Gastroesophageal sphincter (tissue), 4 donors: Measurements from ENCODE around the gene SCG2. TPM values are rescaled to one million over a fixed set of nuclear protein-coding genes. Genes with fewer than 3 reads are reported as not detected.

Experiments used
- ATAC-seq: fragments of 150-250 bp; one replicate; pipeline ENCODE4 v1.9.1; 2016; ENCODE audit warnings: mild to moderate bottlenecking, moderate library complexity
- H3K27ac ChIP-seq, 4 donors: fragments of 200-600 bp; sonication (generic) in 3 of 4; 1 replicate in 3 of 4; 2 replicates in 1 of 4; pipeline ENCODE4 v1.5.1; 2016 to 2019
- H3K27me3 ChIP-seq: fragments of 200-600 bp; sonication (generic); one replicate; pipeline ENCODE4 v1.5.1; 2019
- H3K36me3 ChIP-seq, 2 donors: fragments of 200-600 bp; sonication (generic); one replicate each; pipeline ENCODE4 v1.5.1; 2019; ENCODE audit warnings: control low read depth in 1 of 2
- H3K4me1 ChIP-seq, 3 donors: fragments of 200-600 bp; sonication (generic); 1 replicate in 2 of 3; 2 replicates in 1 of 3; pipeline ENCODE4 v1.5.1; 2016 to 2019; ENCODE audit warnings: control low read depth in 2 of 3
- H3K4me3 ChIP-seq, 2 donors: fragments of 200-600 bp; sonication (generic); one replicate each; pipeline ENCODE4 v1.5.1; 2019; ENCODE audit warnings: mild to moderate bottlenecking in 1 of 2, moderate library complexity in 1 of 2
- H3K9me3 ChIP-seq, 3 donors: fragments of 200-600 bp; sonication (generic); one replicate each; pipeline ENCODE4 v1.5.1; 2017 to 2019; ENCODE audit warnings: control low read depth in 2 of 3
- EP300 ChIP-seq: sonication (generic); formaldehyde crosslinking; IDR thresholded peaks from one replicate; pipeline ENCODE4 v1.6.1; 2017; ENCODE audit warnings: antibody characterized with exemption, mild to moderate bottlenecking
- POLR2A ChIP-seq, 2 donors: fragments of 450-650 bp; IDR thresholded peaks; one replicate each; pipeline ENCODE4 v1.6.1; 2017; ENCODE audit warnings: antibody characterized with exemption in 2 of 2, mild to moderate bottlenecking in 2 of 2, moderate library complexity in 1 of 2
- POLR2AphosphoS5 ChIP-seq: sonication (generic); formaldehyde crosslinking; IDR thresholded peaks from one replicate; pipeline ENCODE4 v1.6.1; 2017; ENCODE audit warnings: antibody characterized with exemption
- WGBS, 2 donors: methylation state at CpG; one replicate each; pipeline ENCODE4 v1.1.5; 2018; ENCODE audit warnings: low coverage in 1 of 2; 5-methylcytosine and 5-hydroxymethylcytosine counted together
- total RNA-seq, 4 donors: library from RNA; depleted of rRNA; stranded (reverse); fragments of >200 nt; gene quantifications; one replicate each; pipeline ENCODE4 v1.1.0, GENCODE V29; 2016
- TF ChIP-seq, protein P1 (sequence below), 4 experiments: fragments of 200-600 bp in 2 of 4; fragments of 450-650 bp in 2 of 4; sonication (generic) in 1 of 4; IDR thresholded peaks; one replicate each; pipeline ENCODE4 v1.5.1; 2017 to 2019; ENCODE audit warnings: antibody characterized with exemption in 4 of 4, mild to moderate bottlenecking in 2 of 4, moderate library complexity in 2 of 4

Gene SCG2
- total RNA-seq, 4 donors from 2014 or later = 0.78 to 8.4 (median 3.5) TPM

DNA sequence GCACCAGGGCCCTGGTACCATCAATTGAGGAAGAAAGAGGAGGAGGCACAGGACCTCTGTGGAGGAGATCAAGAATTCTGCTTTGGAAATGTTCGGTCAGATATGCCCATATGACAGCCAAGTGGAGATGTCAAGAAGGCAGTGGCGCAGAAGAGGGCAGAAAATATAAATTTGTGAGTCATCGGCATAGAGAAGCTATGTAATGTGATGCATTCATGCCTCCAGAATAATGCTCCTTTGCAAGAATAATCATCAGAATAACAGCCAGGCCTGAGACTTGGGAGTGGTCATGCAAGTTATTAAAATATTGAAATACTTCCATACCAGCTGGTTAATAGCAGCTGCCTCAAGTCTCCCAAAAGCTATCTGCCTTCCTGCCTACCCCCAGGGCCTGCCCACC lies 32.1 kb upstream of the SCG2 start:
- Histone ChIP-seq H3K27me3 (no peaks in the 10 kb centered on the region), H3K9me3 (no peaks in the 10 kb centered on the region), H3K4me3 (no peak overlapping the region), H3K4me1 (no peaks in the 10 kb centered on the region), H3K36me3 (no peaks in the 10 kb centered on the region), H3K27ac (no peak overlapping the region)
- no peak for TF ChIP-seq POLR2AphosphoS5
- TF ChIP-seq, protein P1, sequence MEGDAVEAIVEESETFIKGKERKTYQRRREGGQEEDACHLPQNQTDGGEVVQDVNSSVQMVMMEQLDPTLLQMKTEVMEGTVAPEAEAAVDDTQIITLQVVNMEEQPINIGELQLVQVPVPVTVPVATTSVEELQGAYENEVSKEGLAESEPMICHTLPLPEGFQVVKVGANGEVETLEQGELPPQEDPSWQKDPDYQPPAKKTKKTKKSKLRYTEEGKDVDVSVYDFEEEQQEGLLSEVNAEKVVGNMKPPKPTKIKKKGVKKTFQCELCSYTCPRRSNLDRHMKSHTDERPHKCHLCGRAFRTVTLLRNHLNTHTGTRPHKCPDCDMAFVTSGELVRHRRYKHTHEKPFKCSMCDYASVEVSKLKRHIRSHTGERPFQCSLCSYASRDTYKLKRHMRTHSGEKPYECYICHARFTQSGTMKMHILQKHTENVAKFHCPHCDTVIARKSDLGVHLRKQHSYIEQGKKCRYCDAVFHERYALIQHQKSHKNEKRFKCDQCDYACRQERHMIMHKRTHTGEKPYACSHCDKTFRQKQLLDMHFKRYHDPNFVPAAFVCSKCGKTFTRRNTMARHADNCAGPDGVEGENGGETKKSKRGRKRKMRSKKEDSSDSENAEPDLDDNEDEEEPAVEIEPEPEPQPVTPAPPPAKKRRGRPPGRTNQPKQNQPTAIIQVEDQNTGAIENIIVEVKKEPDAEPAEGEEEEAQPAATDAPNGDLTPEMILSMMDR (IDR thresholded peaks at IDR 0.05) = no peak
- TF ChIP-seq POLR2A (IDR thresholded peaks at IDR 0.05) = no peak
- no peak for TF ChIP-seq EP300
- 100% methylated on average over 1 to 3 of the region's 3 CpGs for WGBS, 2 donors
- no peak for ATAC-seq

DNA sequence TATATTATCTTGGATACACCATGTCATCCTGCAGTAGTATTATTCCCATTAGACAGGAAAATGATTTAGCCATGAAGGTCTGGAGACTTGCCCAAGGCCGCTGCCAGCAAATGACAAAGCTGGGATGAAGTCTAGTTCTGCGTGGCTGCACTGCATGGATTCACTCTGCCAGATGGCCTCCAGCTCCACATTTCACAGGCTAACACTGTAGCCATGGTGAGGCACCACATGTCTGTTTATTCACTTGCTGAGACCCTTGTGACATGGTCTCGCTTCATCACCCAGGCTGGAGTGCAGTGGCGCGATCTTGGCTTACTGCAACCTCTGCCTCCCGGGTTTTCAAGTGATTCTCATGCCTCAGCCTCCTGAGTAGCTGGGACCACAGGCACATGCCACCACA lies 31.5 kb upstream of the SCG2 start:
- TF ChIP-seq EP300 (no peak), POLR2AphosphoS5 (no peak), POLR2A (IDR thresholded peaks at IDR 0.05) (no peak)
- TF ChIP-seq, protein P1 (IDR thresholded peaks at IDR 0.05) = no peak
- Histone ChIP-seq H3K36me3 (no peaks in the 10 kb centered on the region), H3K9me3 (no peaks in the 10 kb centered on the region), H3K27me3 (no peaks in the 10 kb centered on the region), H3K4me3 (no peak overlapping the region), H3K27ac (no peak overlapping the region), H3K4me1 (no peaks in the 10 kb centered on the region)
- 60 to 81% methylated on average over 2 to 3 of the region's 6 CpGs for WGBS, 2 donors
- ATAC-seq = no peak

DNA sequence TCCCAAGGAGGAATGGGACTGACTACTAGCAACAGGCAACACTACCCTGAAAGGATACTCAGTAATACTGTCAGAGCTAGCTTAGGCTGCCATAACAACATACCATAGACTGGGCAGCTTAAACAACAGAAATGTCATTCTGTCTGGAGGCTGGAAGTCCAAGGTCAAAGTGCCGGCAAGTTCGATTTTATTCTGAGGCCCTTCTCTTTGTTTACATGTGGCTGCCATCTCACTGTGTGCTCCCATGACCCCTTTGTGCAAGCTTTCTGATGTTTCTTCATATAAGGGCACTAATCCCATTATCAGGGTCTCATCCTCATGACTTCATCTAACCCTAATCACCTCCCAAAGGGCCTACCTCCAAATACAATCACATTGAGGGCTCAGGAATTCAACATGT lies 30.7 kb upstream of the SCG2 start:
- Histone ChIP-seq H3K27me3 (no peaks in the 10 kb centered on the region), H3K36me3 (no peaks in the 10 kb centered on the region), H3K4me3 (no peak overlapping the region), H3K27ac (no peak overlapping the region), H3K9me3 (no peaks in the 10 kb centered on the region), H3K4me1 (no peaks in the 10 kb centered on the region)
- no peak for TF ChIP-seq EP300
- no peak for TF ChIP-seq POLR2A (IDR thresholded peaks at IDR 0.05)
- no peak for TF ChIP-seq POLR2AphosphoS5
- TF ChIP-seq, protein P1 (IDR thresholded peaks at IDR 0.05) = no peak
- ATAC-seq = no peak
- WGBS, 2 donors = 43 to 73% methylated on average over 1 to 2 of the region's 2 CpGs

DNA sequence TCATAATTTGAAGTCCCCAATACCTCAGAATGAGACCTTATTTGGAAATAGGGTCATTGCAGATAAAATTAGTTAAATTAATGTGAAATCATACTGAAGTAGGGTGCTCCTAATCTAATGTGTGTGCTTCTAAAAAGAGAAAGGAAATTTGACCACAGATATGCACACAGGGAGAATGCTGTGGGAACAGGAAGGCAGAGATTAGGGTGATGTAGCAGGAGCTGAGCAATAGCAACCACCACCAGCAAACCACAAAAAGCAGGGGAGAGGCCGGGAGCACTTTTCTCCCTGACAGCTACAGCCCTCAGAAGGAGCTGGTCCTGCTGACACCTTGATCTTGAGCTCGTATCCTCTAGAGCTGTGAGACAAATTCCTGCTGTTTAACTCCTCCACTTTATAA lies 24.6 kb upstream of the SCG2 start:
- no peak overlapping the region for H3K27ac ChIP-seq
- no peak for ATAC-seq
- no peaks in the 10 kb centered on the region for H3K9me3 ChIP-seq
- no peak overlapping the region for H3K4me3 ChIP-seq
- TF ChIP-seq POLR2AphosphoS5 (no peak), POLR2A (IDR thresholded peaks at IDR 0.05) (no peak), EP300 (no peak)
- TF ChIP-seq, protein P1 (IDR thresholded peaks at IDR 0.05) = no peak
- 42 to 78% methylated on average over 1 to 2 of the region's 2 CpGs for WGBS, 2 donors
- no peaks in the 10 kb centered on the region for H3K36me3 ChIP-seq
- H3K27me3 ChIP-seq = no peaks in the 10 kb centered on the region
- no peaks in the 10 kb centered on the region for H3K4me1 ChIP-seq

DNA sequence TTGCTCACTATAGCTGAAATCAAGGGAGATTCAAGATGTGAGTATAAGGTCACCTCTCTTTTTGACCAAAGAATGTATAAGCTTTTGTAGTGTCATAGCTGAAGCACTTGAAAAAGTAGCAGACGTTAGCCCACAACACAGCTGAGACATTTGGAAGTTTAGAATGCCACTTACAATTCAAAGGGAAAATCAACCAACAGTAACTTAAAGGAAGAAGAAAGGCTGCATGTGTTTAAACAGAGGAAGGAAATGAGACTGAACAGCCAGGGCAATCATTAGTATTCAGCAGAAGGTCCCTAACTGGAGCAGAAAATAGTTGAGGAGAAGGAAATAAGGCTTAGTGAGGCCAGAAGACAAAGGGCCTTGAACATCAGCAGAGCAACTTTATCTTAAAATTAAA lies 23.5 kb upstream of the SCG2 start:
- WGBS, 2 donors = 40 to 62% methylated on average over 1 of the region's 1 CpG
- H3K36me3 ChIP-seq = no peaks in the 10 kb centered on the region
- H3K27ac ChIP-seq = no peak overlapping the region
- no peak overlapping the region for H3K4me3 ChIP-seq
- H3K4me1 ChIP-seq = no peaks in the 10 kb centered on the region
- H3K27me3 ChIP-seq = no peaks in the 10 kb centered on the region
- H3K9me3 ChIP-seq = no peaks in the 10 kb centered on the region
- TF ChIP-seq, protein P1 (IDR thresholded peaks at IDR 0.05) = no peak
- TF ChIP-seq POLR2A (IDR thresholded peaks at IDR 0.05) (no peak), POLR2AphosphoS5 (no peak)
- ATAC-seq = no peak
